H9 (cell line): Measurements from ENCODE around the gene ZNF440. TPM values are rescaled to one million over a fixed set of nuclear protein-coding genes. Genes with fewer than 3 reads are reported as not detected.

Source experiments
- DNase-seq: peaks from one replicate; pipeline ENCODE4 v3.0.0-alpha.2; 2017
- H2AFZ ChIP-seq: one replicate; pipeline ENCODE4 v1.6.1; 2013; ENCODE audit warnings: mild to moderate bottlenecking, low read length, control low read depth, moderate library complexity
- H2AK5ac ChIP-seq: 2 replicates; pipeline ENCODE4 v1.6.1; 2013; ENCODE audit warnings: low read length, control low read depth, mixed read lengths; ENCODE audit not compliant: insufficient read length
- H2BK120ac ChIP-seq: one replicate; pipeline ENCODE4 v1.6.1; 2013; ENCODE audit warnings: low read depth, mild to moderate bottlenecking, low read length, control low read depth, inconsistent platforms; ENCODE audit not compliant: poor library complexity, severe bottlenecking
- H2BK12ac ChIP-seq: 2 replicates; pipeline ENCODE4 v1.6.1; 2013; ENCODE audit warnings: low read length, control low read depth, mixed read lengths, low read depth; ENCODE audit not compliant: insufficient read length
- H2BK15ac ChIP-seq: 2 replicates; pipeline ENCODE4 v1.6.1; 2013; ENCODE audit warnings: low read depth, low read length, control low read depth
- H2BK20ac ChIP-seq: one replicate; pipeline ENCODE4 v1.6.1; 2013; ENCODE audit warnings: low read depth, mild to moderate bottlenecking, low read length, control low read depth, inconsistent platforms; ENCODE audit not compliant: poor library complexity, severe bottlenecking
- H2BK5ac ChIP-seq: 2 replicates; pipeline ENCODE4 v1.6.1; 2013; ENCODE audit warnings: low read length, control low read depth, mixed read lengths; ENCODE audit not compliant: insufficient read length
- H3K14ac ChIP-seq: 2 replicates; pipeline ENCODE4 v1.6.1; 2013; ENCODE audit warnings: low read length, control low read depth; ENCODE audit not compliant: insufficient read depth
- H3K18ac ChIP-seq: 2 replicates; pipeline ENCODE4 v1.6.1; 2013; ENCODE audit warnings: low read depth, mild to moderate bottlenecking, mixed read lengths, low read length, control low read depth; ENCODE audit not compliant: insufficient read length
- H3K23ac ChIP-seq: 2 replicates; pipeline ENCODE4 v1.6.1; 2013; ENCODE audit warnings: low read length, control low read depth, mixed read lengths, low read depth; ENCODE audit not compliant: insufficient read length
- H3K23me2 ChIP-seq: 2 replicates; pipeline ENCODE4 v1.6.1; 2013; ENCODE audit warnings: low read depth, mild to moderate bottlenecking, mixed read lengths, low read length, control low read depth; ENCODE audit not compliant: insufficient read length, poor library complexity, severe bottlenecking
- H3K27ac ChIP-seq: 2 replicates; pipeline ENCODE4 v1.5.1; 2013; ENCODE audit warnings: low read length, control low read depth, mixed read lengths, low read depth; ENCODE audit not compliant: insufficient read length
- H3K27me3 ChIP-seq: 2 replicates; pipeline ENCODE4 v1.6.1; 2013; ENCODE audit warnings: low read length, control low read depth, inconsistent platforms; ENCODE audit not compliant: insufficient read depth
- H3K4ac ChIP-seq: 2 replicates; pipeline ENCODE4 v1.6.1; 2013; ENCODE audit warnings: low read depth, mild to moderate bottlenecking, control low read depth, inconsistent platforms, low read length, moderate library complexity
- H3K4me1 ChIP-seq: 2 replicates; pipeline ENCODE4 v1.6.1; 2013; ENCODE audit warnings: low read length, control low read depth, inconsistent platforms; ENCODE audit not compliant: insufficient read depth
- H3K4me2 ChIP-seq: 2 replicates; pipeline ENCODE4 v1.6.1; 2013; ENCODE audit warnings: low read length, control low read depth, mixed read lengths; ENCODE audit not compliant: insufficient read length, insufficient read depth
- H3K56ac ChIP-seq: 2 replicates; pipeline ENCODE4 v1.6.1; 2013; ENCODE audit warnings: low read depth, mild to moderate bottlenecking, mixed read lengths, low read length, control low read depth; ENCODE audit not compliant: insufficient read length
- H3K79me1 ChIP-seq: 2 replicates; pipeline ENCODE4 v1.6.1; 2013; ENCODE audit warnings: low read depth, mild to moderate bottlenecking, moderate library complexity, low read length, control low read depth, inconsistent platforms; ENCODE audit not compliant: insufficient read depth, poor library complexity, severe bottlenecking
- H3K79me2 ChIP-seq: 2 replicates; pipeline ENCODE4 v1.6.1; 2013; ENCODE audit warnings: low read length, control low read depth, inconsistent platforms; ENCODE audit not compliant: insufficient read depth
- H3K9ac ChIP-seq: 2 replicates; pipeline ENCODE4 v1.6.1; 2013; ENCODE audit warnings: low read length, control low read depth, mixed read lengths; ENCODE audit not compliant: insufficient read length; ENCODE audit errors: extremely low read depth
- H3K9me3 ChIP-seq: one replicate; pipeline ENCODE4 v1.6.1; 2013; ENCODE audit warnings: low read depth, low read length, inconsistent platforms; ENCODE audit not compliant: control insufficient read depth
- H3T11ph ChIP-seq: one replicate; pipeline ENCODE4 v1.6.1; 2013; ENCODE audit warnings: mild to moderate bottlenecking, low read length, control low read depth, inconsistent platforms
- H4K20me1 ChIP-seq: one replicate; pipeline ENCODE4 v1.6.1; 2013; ENCODE audit not compliant: control insufficient read depth, insufficient read length, insufficient read depth
- H4K5ac ChIP-seq: 2 replicates; pipeline ENCODE4 v1.6.1; 2013; ENCODE audit warnings: low read depth, mild to moderate bottlenecking, mixed read lengths, low read length, control low read depth; ENCODE audit not compliant: insufficient read length
- H4K8ac ChIP-seq: replicated peaks from 2 replicates; pipeline ENCODE4 v1.6.1; 2013; ENCODE audit warnings: low read length, control low read depth, mixed read lengths, low read depth; ENCODE audit not compliant: insufficient read length
- H4K91ac ChIP-seq: 2 replicates; pipeline ENCODE4 v1.6.1; 2013; ENCODE audit warnings: low read depth, mild to moderate bottlenecking, moderate library complexity, mixed read lengths, low read length, control low read depth; ENCODE audit not compliant: insufficient read length
- H3K27ac Mint-ChIP-seq, 3 experiments: 2 replicates in 2 of 3; 3 replicates in 1 of 3; pipeline ENCODE4 v1.8.0; 2020 to 2021; ENCODE audit warnings: mixed read lengths in 3 of 3, mild to moderate bottlenecking in 1 of 3, moderate library complexity in 1 of 3
- H3K27me3 Mint-ChIP-seq: 2 replicates; pipeline ENCODE4 v1.8.0; 2021; ENCODE audit warnings: low read depth, mild to moderate bottlenecking, moderate library complexity, mixed read lengths
- H3K36me3 Mint-ChIP-seq, 3 experiments: 2 replicates in 2 of 3; 3 replicates in 1 of 3; pipeline ENCODE4 v1.8.0; 2020 to 2021; ENCODE audit warnings: low read depth in 3 of 3, mixed read lengths in 3 of 3; ENCODE audit not compliant: insufficient read depth in 1 of 3
- H3K4me1 Mint-ChIP-seq, 2 experiments: 2 replicates each; pipeline ENCODE4 v1.8.0; 2020; ENCODE audit warnings: mixed read lengths in 2 of 2
- H3K4me3 Mint-ChIP-seq, 2 experiments: 2 replicates in 1 of 2; 3 replicates in 1 of 2; pipeline ENCODE4 v1.8.0; 2020 to 2021; ENCODE audit warnings: mild to moderate bottlenecking in 2 of 2, mixed read lengths in 2 of 2, moderate library complexity in 1 of 2
- H3K9me3 Mint-ChIP-seq, 2 experiments: 2 replicates in 1 of 2; 3 replicates in 1 of 2; pipeline ENCODE4 v1.8.0; 2020; ENCODE audit warnings: mild to moderate bottlenecking in 2 of 2, mixed read lengths in 2 of 2, moderate library complexity in 1 of 2
- WGBS: extraction: QIAGEN DNeasy Blood & Tissue Kit; methylation state at CpG from one replicate; pipeline ENCODE4 v1.1.7; 2013; ENCODE audit warnings: missing lambda C conversion rate, low lambda C conversion rate, mixed read lengths; ENCODE audit not compliant: insufficient read length; ENCODE audit errors: extremely low coverage; 5-methylcytosine and 5-hydroxymethylcytosine counted together
- total RNA-seq: library from RNA; stranded (reverse); gene quantifications from 2 replicates; pipeline ENCODE4 v1.2.1, GENCODE V29; 2021
- TF ChIP-seq, protein P1 (sequence below): fragments of 200-600 bp; sonication (generic); conservative IDR thresholded peaks from 3 replicates; pipeline ENCODE4 v1.8.0; 2021; ENCODE audit warnings: antibody characterized with exemption, mild to moderate bottlenecking

ZNF440 gene
- total RNA-seq, 1 experiment from 2014 or later = 4.1 TPM

DNA sequence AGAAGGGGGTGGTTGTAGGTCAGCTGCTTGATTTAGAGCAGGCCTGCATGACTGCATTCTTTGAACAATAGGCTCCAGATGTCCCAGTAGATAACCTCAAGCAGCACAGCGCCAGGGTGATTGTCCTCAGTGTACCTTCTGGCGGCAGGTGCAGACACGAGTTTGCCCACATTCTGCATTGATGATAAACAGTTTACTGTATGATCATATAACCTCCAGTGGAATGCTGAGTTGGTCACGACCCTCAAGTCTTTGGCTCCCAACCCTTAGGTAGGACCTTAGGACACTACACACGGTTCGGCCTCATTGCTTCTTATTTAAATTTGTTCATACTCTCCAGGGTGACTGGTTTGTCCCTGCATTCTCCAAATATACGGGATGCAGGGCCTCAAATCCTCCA lies 46.6 kb downstream of the ZNF440 start:
- H4K91ac ChIP-seq = no peak overlapping the region
- no peaks in the 10 kb centered on the region for H3K27me3 ChIP-seq
- no CpG with 5 or more reads among the region's 7 CpGs for WGBS
- no peak overlapping the region for H3T11ph ChIP-seq
- H3K4me1 ChIP-seq = no peaks in the 10 kb centered on the region
- no peak overlapping the region for H2BK120ac ChIP-seq
- H3K36me3 Mint-ChIP-seq = peaks cover 0 to 17% (median 2%) of the 10 kb centered on the region in 3 experiments; a peak in 4 of 7 replicates
- no peaks in the 10 kb centered on the region for H3K79me1 ChIP-seq
- H4K5ac ChIP-seq = no peak overlapping the region
- no peak overlapping the region for H4K8ac ChIP-seq
- no peak overlapping the region for H2BK12ac ChIP-seq
- no peak overlapping the region; a peak in 1 of 7 replicates for H3K27ac Mint-ChIP-seq
- H3K27me3 Mint-ChIP-seq = peaks cover 7% of the 10 kb centered on the region
- peaks cover 12% of the 10 kb centered on the region for H3K9me3 ChIP-seq
- H3K4me1 Mint-ChIP-seq = no peaks in the 10 kb centered on the region
- no peak for DNase-seq
- no peak overlapping the region for H3K4me3 Mint-ChIP-seq
- no peak overlapping the region for H2BK5ac ChIP-seq
- no peak overlapping the region for H2AFZ ChIP-seq
- peaks cover 62 to 75% of the 10 kb centered on the region in 2 experiments for H3K9me3 Mint-ChIP-seq
- H3K4ac ChIP-seq = no peak overlapping the region
- no peaks in the 10 kb centered on the region for H3K79me2 ChIP-seq
- no peak overlapping the region for H3K9ac ChIP-seq
- H2AK5ac ChIP-seq = no peak overlapping the region
- H4K20me1 ChIP-seq = no peaks in the 10 kb centered on the region
- TF ChIP-seq, protein P1, sequence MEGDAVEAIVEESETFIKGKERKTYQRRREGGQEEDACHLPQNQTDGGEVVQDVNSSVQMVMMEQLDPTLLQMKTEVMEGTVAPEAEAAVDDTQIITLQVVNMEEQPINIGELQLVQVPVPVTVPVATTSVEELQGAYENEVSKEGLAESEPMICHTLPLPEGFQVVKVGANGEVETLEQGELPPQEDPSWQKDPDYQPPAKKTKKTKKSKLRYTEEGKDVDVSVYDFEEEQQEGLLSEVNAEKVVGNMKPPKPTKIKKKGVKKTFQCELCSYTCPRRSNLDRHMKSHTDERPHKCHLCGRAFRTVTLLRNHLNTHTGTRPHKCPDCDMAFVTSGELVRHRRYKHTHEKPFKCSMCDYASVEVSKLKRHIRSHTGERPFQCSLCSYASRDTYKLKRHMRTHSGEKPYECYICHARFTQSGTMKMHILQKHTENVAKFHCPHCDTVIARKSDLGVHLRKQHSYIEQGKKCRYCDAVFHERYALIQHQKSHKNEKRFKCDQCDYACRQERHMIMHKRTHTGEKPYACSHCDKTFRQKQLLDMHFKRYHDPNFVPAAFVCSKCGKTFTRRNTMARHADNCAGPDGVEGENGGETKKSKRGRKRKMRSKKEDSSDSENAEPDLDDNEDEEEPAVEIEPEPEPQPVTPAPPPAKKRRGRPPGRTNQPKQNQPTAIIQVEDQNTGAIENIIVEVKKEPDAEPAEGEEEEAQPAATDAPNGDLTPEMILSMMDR = no peak
- no peak overlapping the region for H2BK20ac ChIP-seq
- H3K56ac ChIP-seq = no peak overlapping the region
- H2BK15ac ChIP-seq = no peak overlapping the region
- no peak overlapping the region for H3K14ac ChIP-seq
- no peak overlapping the region for H3K23ac ChIP-seq
- H3K27ac ChIP-seq = no peak overlapping the region
- no peaks in the 10 kb centered on the region for H3K23me2 ChIP-seq
- no peak overlapping the region for H3K4me2 ChIP-seq
- H3K18ac ChIP-seq = no peak overlapping the region
